SU-DHL-6 (cell line): ENCODE data around the gene MTMR3.

ENCODE experiments used
- H2AFZ ChIP-seq: fragments of 200-600 bp; sonication (generic); 2 replicates; pipeline ENCODE4 v1.6.1; 2014; ENCODE audit warnings: low read depth, mild to moderate bottlenecking, moderate library complexity, mixed read lengths, antibody characterized with exemption, low read length; ENCODE audit not compliant: severe bottlenecking
- H3F3A ChIP-seq: fragments of 200-600 bp; shearing (Covaris generic); 2 replicates; pipeline ENCODE4 v1.6.0; 2016; ENCODE audit warnings: antibody characterized with exemption, mild to moderate bottlenecking; ENCODE audit not compliant: insufficient read depth
- H3K27ac ChIP-seq: fragments of 200-600 bp; sonication (generic); 2 replicates; pipeline ENCODE4 v1.5.1; 2016; ENCODE audit warnings: low read depth, mild to moderate bottlenecking, low read length, moderate library complexity, mixed read lengths
- H3K27me3 ChIP-seq: fragments of 200-600 bp; sonication (generic), shearing (Covaris generic); 2 replicates; pipeline ENCODE4 v1.6.0; 2014; ENCODE audit warnings: mild to moderate bottlenecking, low read length
- H3K36me3 ChIP-seq: fragments of 200-600 bp; sonication (generic); 2 replicates; pipeline ENCODE4 v1.6.1; 2014; ENCODE audit warnings: mild to moderate bottlenecking, low read length, mixed read lengths
- H3K4me2 ChIP-seq: fragments of 300-600, 200-600 bp; shearing (Covaris generic), sonication (generic); 2 replicates; pipeline ENCODE4 v1.6.0; 2014; ENCODE audit warnings: low read length, low read depth, mild to moderate bottlenecking; ENCODE audit not compliant: poor library complexity, severe bottlenecking
- H3K4me3 ChIP-seq: fragments of 200-600 bp; sonication (generic); 2 replicates; pipeline ENCODE4 v1.5.1; 2014; ENCODE audit warnings: antibody characterized with exemption, low read length, mild to moderate bottlenecking, mixed read lengths; ENCODE audit not compliant: insufficient read depth, poor library complexity, severe bottlenecking
- H3K79me2 ChIP-seq: fragments of 200-600 bp; sonication (generic); 2 replicates; pipeline ENCODE4 v1.6.1; 2014; ENCODE audit warnings: mild to moderate bottlenecking, low read length, moderate library complexity; ENCODE audit not compliant: insufficient read depth
- H3K9ac ChIP-seq: fragments of 200-600 bp; sonication (generic); 2 replicates; pipeline ENCODE4 v1.7.0; 2014; ENCODE audit warnings: mild to moderate bottlenecking, low read length
- H3K9me2 ChIP-seq: fragments of 200-600 bp; sonication (generic); replicated peaks from 2 replicates; pipeline ENCODE4 v1.6.1; 2014; ENCODE audit warnings: low read length; ENCODE audit not compliant: insufficient read depth
- H3K9me3 ChIP-seq: fragments of 200-600 bp; sonication (generic); 2 replicates; pipeline ENCODE4 v1.6.1; 2014; ENCODE audit warnings: low read length, mixed read lengths; ENCODE audit not compliant: insufficient read depth
- H4K20me1 ChIP-seq: fragments of 200-600 bp; sonication (generic); 2 replicates; pipeline ENCODE4 v1.6.1; 2014; ENCODE audit warnings: low read depth, mild to moderate bottlenecking, antibody characterized with exemption, low read length, moderate library complexity, mixed read lengths
- EZH2phosphoT487 ChIP-seq: fragments of 200-600 bp; sonication (generic), shearing (Covaris generic); conservative IDR thresholded peaks from 2 replicates; pipeline ENCODE4 v1.6.1; 2018; ENCODE audit warnings: mild to moderate bottlenecking, antibody characterized with exemption, low read length, moderate library complexity, mixed read lengths
- TF ChIP-seq, protein P1 (sequence below): fragments of 200-600 bp; sonication (generic); IDR thresholded peaks from one replicate; pipeline ENCODE4 v1.5.1; 2017; ENCODE audit warnings: antibody characterized with exemption, mild to moderate bottlenecking, low read length, moderate library complexity; ENCODE audit not compliant: insufficient read depth, poor library complexity, severe bottlenecking

MTMR3 gene

DNA sequence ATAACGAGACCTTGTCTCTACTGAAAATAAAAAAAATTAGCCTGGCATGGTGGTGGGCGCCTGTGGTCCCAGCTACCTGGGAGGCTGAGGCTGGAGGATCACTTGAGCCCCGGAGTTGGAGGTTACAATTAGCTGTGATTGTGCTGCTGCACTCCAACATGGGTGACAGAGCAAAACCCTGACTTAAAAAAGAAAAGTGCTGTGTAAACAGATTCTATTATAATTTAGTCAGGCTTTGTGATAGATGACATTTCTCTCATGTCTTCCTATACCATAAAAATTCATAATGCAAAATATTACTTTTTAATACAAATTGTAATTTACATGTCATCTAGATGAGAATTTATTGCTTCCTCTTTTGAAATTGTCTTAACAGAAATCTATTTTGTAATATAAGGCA is 94.1 kb downstream of the MTMR3 start:
- Histone ChIP-seq H3K27me3 (no peaks in the 10 kb centered on the region), H4K20me1 (no peaks in the 10 kb centered on the region), H3F3A (no peaks in the 10 kb centered on the region), H3K4me2 (no peak overlapping the region), H3K4me3 (no peak overlapping the region), H3K36me3 (no peaks in the 10 kb centered on the region), H3K9me2 (no peaks in the 10 kb centered on the region), H3K79me2 (no peaks in the 10 kb centered on the region), H2AFZ (no peak overlapping the region), H3K9me3 (no peaks in the 10 kb centered on the region), H3K9ac (no peak overlapping the region), H3K27ac (no peak overlapping the region)
- TF ChIP-seq, protein P1, sequence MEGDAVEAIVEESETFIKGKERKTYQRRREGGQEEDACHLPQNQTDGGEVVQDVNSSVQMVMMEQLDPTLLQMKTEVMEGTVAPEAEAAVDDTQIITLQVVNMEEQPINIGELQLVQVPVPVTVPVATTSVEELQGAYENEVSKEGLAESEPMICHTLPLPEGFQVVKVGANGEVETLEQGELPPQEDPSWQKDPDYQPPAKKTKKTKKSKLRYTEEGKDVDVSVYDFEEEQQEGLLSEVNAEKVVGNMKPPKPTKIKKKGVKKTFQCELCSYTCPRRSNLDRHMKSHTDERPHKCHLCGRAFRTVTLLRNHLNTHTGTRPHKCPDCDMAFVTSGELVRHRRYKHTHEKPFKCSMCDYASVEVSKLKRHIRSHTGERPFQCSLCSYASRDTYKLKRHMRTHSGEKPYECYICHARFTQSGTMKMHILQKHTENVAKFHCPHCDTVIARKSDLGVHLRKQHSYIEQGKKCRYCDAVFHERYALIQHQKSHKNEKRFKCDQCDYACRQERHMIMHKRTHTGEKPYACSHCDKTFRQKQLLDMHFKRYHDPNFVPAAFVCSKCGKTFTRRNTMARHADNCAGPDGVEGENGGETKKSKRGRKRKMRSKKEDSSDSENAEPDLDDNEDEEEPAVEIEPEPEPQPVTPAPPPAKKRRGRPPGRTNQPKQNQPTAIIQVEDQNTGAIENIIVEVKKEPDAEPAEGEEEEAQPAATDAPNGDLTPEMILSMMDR = no peak
- TF ChIP-seq EZH2phosphoT487 = no peak

DNA sequence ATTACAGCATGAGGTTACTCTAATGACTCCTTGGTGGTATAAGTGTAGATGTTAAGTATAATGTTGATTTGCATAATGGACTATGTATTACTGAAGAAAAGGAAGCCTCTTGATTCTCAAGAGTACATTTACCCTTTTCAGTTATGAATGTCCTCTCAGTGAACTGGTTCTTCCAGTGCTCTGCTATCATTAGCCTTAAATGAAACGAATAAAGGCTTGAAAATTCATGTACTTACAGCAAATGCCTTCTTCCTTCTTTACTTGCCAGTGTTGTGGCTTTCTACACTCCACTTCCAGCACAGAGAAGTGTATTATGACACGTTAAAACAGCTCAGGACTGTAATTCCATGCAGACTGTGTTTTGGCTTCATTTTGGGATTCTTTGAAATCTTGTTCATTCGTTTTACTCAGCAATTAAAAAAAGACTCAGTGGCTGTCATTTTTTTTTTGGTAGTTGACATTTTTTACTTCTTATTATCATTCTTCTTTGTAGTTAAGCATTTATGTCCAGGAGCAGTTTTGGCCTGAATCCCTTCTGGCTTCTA is 96.9 kb downstream of the MTMR3 start:
- no peaks in the 10 kb centered on the region for H3F3A ChIP-seq
- H3K9me2 ChIP-seq = no peaks in the 10 kb centered on the region
- TF ChIP-seq EZH2phosphoT487 = no peak
- TF ChIP-seq, protein P1 = no peak
- no peak overlapping the region for H2AFZ ChIP-seq
- H3K4me3 ChIP-seq = no peak overlapping the region
- no peak overlapping the region for H3K27ac ChIP-seq
- H3K27me3 ChIP-seq = no peaks in the 10 kb centered on the region
- no peak overlapping the region for H3K4me2 ChIP-seq
- H4K20me1 ChIP-seq = no peaks in the 10 kb centered on the region
- H3K36me3 ChIP-seq = no peaks in the 10 kb centered on the region; the same call in 1 of the 2 replicates
- no peaks in the 10 kb centered on the region for H3K9me3 ChIP-seq
- no peaks in the 10 kb centered on the region for H3K79me2 ChIP-seq
- H3K9ac ChIP-seq = no peak overlapping the region

DNA sequence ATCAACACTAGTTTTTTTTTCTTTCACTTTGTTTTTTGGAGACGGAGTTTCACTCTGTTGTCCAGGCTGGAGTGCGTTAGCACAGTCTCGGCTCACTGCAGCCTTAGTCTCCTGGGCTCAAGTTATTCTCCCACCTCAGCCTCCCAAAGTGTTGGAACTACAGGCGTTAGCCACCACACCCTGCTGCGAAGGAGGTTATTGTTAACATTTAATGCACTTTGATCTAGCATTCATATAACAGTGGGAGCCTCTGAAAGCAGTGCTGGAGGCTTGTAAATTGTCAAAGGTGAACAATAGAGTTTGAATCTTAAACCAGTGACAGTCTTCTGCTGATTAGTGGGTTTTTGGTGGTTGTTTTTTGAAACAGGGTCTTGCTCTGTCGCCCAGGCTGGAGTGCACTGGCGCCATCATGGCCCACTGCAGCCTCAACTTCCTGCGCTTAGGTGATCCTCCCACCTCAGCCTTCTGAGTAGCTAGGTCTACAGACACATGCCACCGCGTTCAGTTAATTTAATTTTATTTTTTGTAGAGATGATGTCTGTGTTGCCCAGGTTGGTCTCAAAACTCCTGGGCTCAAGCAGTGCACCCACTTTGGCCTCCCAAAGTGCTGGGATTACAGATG is 100.4 kb downstream of the MTMR3 start:
- no peaks in the 10 kb centered on the region for H3K27me3 ChIP-seq
- H2AFZ ChIP-seq = no peak overlapping the region
- H4K20me1 ChIP-seq = no peaks in the 10 kb centered on the region
- TF ChIP-seq, protein P1 = no peak
- TF ChIP-seq EZH2phosphoT487 = no peak
- H3K9me2 ChIP-seq = no peaks in the 10 kb centered on the region
- H3K27ac ChIP-seq = no peak overlapping the region
- H3K9ac ChIP-seq = no peak overlapping the region
- no peak overlapping the region for H3K4me2 ChIP-seq
- H3K4me3 ChIP-seq = no peak overlapping the region
- H3K9me3 ChIP-seq = no peaks in the 10 kb centered on the region
- no peaks in the 10 kb centered on the region for H3K79me2 ChIP-seq
- no peaks in the 10 kb centered on the region; the same call in 1 of the 2 replicates for H3K36me3 ChIP-seq
- H3F3A ChIP-seq = no peaks in the 10 kb centered on the region
